HG03521 (cell line): ENCODE measurements around the gene PTPRCAP.

Source experiments
- ATAC-seq: cut with Tn5 transposase; IDR thresholded peaks from one replicate; pipeline ENCODE4 v1.9.1; 2021; ENCODE audit warnings: mild to moderate bottlenecking, moderate library complexity; ENCODE audit not compliant: unreplicated experiment

PTPRCAP gene

GRCh38 chr11:67441731-67442351, 4.4 kb upstream of the PTPRCAP start:
- no peak for ATAC-seq

GRCh38 chr11:67441098-67441563, 3.6 kb upstream of the PTPRCAP start:
- ATAC-seq = no peak

DNA sequence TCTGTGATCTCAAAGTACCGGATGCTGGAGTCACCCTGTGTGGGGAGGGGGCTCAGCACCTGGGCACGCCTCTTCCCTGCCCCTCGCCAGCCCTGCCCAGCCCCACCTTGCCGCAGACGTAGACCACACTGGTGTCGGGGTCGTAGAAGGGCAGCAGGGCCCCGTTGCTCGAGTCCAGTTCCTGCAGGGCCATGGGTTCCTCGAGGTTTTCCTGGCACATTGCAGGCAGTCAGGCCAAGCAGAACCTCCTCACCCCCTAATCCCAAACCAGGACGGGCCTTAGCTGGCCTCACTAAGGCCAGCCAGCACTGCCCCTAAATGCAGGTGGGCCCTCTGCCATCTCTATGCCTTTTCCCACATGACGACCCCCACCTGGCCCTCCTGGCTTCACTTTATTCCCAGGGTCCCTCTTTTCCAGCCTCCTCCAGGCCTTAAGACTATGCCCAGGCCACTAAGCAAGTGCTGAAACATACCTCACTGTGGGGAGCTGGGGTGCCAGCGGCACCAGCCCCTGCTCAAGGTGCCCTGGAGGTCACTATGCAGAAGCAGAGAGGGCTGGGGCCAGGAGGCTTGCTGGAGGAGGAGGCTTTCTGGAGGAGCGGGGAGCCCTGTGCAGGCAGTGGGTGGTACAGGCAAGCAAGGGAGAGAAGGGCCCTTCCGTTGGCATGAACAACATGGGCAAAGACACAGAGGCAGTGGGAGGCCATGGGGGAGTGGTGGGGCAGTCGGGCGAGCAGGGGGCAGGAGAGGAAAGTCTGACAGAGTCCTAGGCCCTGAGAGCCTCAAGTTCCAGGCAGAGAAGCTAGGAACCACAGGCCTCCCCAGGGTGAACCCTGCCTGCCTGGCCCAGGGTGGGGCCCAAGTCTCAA, 3.0 kb upstream of the PTPRCAP start:
- no peak for ATAC-seq

GRCh38 chr11:67439321-67440228, 2.1 kb upstream of the PTPRCAP start:
- no peak for ATAC-seq

DNA sequence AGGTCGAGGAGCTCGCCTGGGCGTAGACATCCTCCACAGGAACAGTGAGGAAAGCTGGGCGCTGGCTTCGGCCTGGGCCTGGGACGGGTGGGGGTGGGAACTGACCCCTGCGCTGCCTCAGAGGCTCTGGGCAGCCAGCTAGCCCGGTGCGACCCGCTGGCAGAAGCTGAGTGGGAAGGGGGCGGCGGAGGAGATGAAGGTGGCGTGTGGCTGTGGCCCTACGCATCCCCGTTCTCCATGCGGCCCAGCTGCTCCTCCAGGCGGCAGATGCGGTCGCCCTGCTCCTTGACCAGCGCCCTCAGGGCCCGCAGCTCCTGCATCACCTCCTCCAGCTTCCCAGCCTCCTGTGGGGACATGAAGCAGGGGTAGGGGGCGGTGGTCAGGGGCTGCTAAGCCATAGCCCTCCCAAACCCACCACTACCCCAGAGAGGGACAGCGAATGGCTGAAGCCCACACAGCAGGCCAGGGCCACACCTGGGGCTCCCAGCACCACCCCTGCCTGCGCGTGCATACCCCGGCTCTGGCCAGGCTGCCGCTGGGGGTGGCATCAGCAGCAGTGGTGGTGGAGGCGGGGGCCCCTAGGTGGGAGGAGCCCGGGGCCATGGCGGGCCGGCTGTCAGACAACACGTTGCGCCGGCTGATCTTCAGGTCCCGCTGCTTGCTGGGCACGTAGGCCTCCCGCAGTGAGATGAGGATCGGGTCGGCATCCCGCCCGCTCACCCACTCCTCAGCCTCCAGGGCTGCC, 848 bp upstream of the PTPRCAP start:
- no peak for ATAC-seq

GRCh38 chr11:67437809-67438157, 301 bp upstream of the PTPRCAP start:
- ATAC-seq = no peak

- no peak for ATAC-seq
Measured at GRCh38 chr11:67436459-67437081, 912 bp downstream of the PTPRCAP start.

GRCh38 chr11:67435727-67436458, 1.6 kb downstream of the PTPRCAP start:
- no peak for ATAC-seq

DNA sequence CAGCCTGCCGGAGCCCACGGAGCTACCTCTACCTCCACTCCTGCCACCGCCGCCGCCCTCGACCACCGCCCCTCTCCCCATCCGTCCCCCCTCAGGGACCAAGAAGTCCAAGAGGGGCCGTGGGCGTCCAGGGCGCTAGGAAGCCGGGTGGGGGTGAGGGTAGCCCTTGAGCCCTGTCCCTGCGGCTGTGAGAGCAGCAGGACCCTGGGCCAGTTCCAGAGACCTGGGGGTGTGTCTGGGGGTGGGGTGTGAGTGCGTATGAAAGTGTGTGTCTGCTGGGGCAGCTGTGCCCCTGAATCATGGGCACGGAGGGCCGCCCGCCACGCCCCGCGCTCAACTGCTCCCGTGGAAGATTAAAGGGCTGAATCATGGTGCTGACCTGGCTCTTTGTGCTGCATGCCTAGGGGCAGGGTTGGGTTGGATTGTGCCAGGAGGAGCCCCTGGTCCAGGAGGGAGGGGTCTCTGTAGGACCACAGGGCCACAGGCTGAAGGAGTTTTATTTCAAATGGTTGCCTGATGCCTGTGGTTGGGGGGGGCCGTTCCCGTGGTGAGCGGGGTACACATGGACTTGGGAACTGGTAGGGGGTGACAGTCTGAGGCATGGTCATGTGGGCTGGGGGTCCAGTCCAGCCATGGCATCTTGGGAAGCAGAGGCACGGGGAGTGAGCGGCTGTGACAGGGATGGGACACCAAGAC, 2.3 kb downstream of the PTPRCAP start:
- ATAC-seq = no peak

DNA sequence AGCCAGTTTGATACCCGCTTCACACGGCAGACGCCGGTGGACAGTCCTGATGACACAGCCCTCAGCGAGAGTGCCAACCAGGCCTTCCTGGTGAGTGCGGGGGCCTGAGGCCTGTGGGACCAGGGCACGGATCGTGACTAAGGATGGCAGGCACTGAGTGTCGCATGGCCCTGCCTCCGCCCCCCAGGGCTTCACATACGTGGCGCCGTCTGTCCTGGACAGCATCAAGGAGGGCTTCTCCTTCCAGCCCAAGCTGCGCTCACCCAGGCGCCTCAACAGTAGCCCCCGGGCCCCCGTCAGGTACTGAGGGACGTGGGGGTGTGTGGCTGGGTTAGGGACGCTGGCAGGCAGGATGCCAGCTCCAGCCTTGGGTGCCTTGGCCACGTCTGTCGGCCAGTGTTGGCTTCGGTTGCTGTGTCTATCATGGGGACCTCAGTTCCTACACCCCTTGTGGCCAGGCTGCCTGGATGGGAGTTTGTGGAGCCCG, 3.0 kb downstream of the PTPRCAP start:
- no peak for ATAC-seq

GRCh38 chr11:67433536-67434394, 3.7 kb downstream of the PTPRCAP start:
- ATAC-seq = no peak

- no peak for ATAC-seq
Measured at GRCh38 chr11:67432655-67433349, 4.7 kb downstream of the PTPRCAP start.

DNA sequence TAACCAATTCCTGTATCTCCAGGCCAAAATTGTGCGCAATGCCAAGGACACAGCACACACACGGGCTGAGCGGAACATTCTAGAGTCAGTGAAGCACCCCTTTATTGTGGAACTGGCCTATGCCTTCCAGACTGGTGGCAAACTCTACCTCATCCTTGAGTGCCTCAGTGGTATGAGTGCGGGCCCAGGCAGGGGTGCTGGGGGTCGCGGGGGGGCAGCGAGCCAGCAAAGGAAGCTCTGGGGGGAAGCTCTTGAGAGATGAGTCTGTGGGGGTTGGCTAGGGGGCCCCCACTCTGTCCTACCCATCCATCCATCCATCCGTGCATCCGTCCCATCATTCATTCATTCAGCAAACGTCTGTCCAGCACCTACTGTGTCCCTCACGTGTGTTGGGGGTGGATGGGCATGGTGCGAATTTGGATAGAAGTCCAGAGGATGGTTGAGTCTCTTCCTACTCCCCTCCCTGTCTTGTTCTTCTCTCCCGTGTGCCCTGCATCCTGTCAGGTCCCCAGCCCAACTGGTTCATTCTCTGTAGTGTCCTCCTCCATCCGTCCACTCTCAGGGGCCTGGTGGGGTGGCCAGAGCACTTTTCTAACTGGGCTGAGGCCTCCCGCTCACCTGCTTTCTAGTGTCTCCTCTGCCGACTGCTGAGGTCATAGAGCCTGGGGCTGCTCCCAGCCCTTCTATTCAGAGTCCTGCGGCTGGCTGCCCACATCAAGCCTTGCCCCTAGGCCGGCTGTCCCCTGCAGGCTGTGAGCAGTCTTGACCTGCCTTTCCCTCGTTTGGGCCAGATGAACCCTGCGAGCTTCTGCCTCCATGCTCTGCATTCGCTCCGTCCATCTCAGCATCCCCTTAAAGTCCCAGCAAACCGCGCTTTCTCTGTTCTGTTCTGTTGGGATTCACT, 5.9 kb downstream of the PTPRCAP start:
- ATAC-seq = no peak

- ATAC-seq = no peak
Measured at GRCh38 chr11:67429722-67430121, 7.8 kb downstream of the PTPRCAP start.

GRCh38 chr11:67429038-67429668, 8.3 kb downstream of the PTPRCAP start:
- ATAC-seq = no peak
